Measurements from ENCODE around the gene MCRIP1. TPM values are rescaled to one million over a fixed set of nuclear protein-coding genes. Genes with fewer than 3 reads are reported as not detected.

The MCRIP1 gene
- total and polyA plus RNA-seq, 9 of the 15 experiments (the other 6 are each of a cell fraction or from before 2014, with no cell fraction given) = 0.39 to 35.8 (median 9.7) TPM

DNA sequence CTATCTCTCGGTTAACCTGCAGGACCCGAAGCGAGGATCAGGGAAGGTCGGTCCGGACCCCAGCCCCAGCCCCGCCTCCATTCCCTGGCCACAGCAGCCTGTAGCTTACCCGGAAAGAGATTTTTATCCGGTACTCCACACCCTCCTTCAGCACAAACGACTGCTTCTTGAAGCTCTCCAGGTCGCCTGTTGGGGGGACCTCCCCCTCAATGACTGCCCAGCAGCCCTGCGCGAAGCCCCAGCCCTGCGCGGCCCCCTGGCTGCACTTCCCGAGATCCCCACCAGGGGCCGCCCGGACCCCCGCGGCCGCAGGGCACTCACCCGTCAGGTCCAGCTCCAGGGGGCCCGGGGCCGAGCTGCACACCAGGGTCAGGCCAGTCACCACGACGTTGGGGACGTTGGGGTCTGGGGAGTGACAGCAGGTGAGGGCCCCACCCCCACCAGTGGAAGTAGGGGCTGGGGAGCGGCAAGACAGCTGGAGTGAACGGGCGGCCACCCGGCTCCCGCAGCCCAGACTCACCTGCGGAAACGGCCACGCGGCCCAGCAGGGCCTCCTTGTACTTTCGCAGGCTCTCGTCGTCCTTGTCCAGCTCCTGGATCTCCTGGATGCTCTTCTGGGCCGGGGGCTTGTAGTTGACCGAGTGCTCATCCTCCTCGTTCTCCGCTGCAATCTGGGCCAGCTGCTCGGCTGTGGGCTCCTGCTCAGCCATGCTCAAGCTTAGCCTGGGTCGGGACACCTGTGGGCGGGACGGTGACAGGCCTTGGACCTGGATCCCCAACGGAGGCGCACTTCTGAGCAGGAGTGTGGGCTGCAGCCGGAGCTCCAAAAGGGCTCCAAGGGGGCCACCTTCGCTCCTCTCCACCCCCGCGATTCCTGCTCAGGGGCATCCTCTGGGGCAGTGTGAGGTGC, 36.4 kb upstream of the MCRIP1 start (continued):
- TF ChIP-seq THAP12 (CRISPR knock-in tag; IDR thresholded peaks at IDR 0.05) = peak; percentile 6; the same call in 1 of the 2 replicates
- TF ChIP-seq, protein P1, sequence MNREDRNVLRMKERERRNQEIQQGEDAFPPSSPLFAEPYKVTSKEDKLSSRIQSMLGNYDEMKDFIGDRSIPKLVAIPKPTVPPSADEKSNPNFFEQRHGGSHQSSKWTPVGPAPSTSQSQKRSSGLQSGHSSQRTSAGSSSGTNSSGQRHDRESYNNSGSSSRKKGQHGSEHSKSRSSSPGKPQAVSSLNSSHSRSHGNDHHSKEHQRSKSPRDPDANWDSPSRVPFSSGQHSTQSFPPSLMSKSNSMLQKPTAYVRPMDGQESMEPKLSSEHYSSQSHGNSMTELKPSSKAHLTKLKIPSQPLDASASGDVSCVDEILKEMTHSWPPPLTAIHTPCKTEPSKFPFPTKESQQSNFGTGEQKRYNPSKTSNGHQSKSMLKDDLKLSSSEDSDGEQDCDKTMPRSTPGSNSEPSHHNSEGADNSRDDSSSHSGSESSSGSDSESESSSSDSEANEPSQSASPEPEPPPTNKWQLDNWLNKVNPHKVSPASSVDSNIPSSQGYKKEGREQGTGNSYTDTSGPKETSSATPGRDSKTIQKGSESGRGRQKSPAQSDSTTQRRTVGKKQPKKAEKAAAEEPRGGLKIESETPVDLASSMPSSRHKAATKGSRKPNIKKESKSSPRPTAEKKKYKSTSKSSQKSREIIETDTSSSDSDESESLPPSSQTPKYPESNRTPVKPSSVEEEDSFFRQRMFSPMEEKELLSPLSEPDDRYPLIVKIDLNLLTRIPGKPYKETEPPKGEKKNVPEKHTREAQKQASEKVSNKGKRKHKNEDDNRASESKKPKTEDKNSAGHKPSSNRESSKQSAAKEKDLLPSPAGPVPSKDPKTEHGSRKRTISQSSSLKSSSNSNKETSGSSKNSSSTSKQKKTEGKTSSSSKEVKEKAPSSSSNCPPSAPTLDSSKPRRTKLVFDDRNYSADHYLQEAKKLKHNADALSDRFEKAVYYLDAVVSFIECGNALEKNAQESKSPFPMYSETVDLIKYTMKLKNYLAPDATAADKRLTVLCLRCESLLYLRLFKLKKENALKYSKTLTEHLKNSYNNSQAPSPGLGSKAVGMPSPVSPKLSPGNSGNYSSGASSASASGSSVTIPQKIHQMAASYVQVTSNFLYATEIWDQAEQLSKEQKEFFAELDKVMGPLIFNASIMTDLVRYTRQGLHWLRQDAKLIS (CRISPR knock-in tag; IDR thresholded peaks at IDR 0.05) = no peak; the same call in none of the 2 replicates
- peak; percentile 89 for TF ChIP-seq RBM22 (IDR thresholded peaks at IDR 0.05; ENCODE audit: low read depth, low read length, poor library complexity, severe bottlenecking)
- no peak for TF ChIP-seq SAP30 (IDR thresholded peaks at IDR 0.05; ENCODE audit: borderline replicate concordance, insufficient read depth, low read depth, low read length, poor library complexity, severe bottlenecking)
- TF ChIP-seq SREBF1 (IDR thresholded peaks at IDR 0.05; ENCODE audit: borderline replicate concordance, low read depth, low read length) = no peak
- no peak for TF ChIP-seq FOS (IDR thresholded peaks at IDR 0.05; ENCODE audit: extremely low read depth, insufficient read length)
- no peak for TF ChIP-seq ZNF696 (CRISPR knock-in tag; conservative IDR thresholded peaks at IDR 0.05)
- no peak for TF ChIP-seq NR2C2 (CRISPR knock-in tag; IDR thresholded peaks at IDR 0.05)
- TF ChIP-seq NR2C2 (tag; IDR thresholded peaks at IDR 0.05) = no peak
- TF ChIP-seq SMARCC2 (IDR thresholded peaks at IDR 0.05; ENCODE audit: low read depth) = no peak
- no peak for TF ChIP-seq ILF3 (IDR thresholded peaks at IDR 0.05; ENCODE audit: borderline replicate concordance)
- TF ChIP-seq, protein P2, sequence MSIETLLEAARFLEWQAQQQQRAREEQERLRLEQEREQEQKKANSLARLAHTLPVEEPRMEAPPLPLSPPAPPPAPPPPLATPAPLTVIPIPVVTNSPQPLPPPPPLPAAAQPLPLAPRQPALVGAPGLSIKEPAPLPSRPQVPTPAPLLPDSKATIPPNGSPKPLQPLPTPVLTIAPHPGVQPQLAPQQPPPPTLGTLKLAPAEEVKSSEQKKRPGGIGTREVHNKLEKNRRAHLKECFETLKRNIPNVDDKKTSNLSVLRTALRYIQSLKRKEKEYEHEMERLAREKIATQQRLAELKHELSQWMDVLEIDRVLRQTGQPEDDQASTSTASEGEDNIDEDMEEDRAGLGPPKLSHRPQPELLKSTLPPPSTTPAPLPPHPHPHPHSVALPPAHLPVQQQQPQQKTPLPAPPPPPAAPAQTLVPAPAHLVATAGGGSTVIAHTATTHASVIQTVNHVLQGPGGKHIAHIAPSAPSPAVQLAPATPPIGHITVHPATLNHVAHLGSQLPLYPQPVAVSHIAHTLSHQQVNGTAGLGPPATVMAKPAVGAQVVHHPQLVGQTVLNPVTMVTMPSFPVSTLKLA (conservative IDR thresholded peaks at IDR 0.05) = peak in 1 of 2 experiments; percentile 42; a peak in 2 of 4 replicates
- TF ChIP-seq HMGN3 (IDR thresholded peaks at IDR 0.05; ENCODE audit: borderline replicate concordance, extremely low read depth, insufficient read length, low read depth, low read length) = peak; percentile 11
- no peak; the same call in 1 of the 2 replicates for TF ChIP-seq GATA2 (CRISPR knock-in tag; IDR thresholded peaks at IDR 0.05)
- TF ChIP-seq, protein P3, sequence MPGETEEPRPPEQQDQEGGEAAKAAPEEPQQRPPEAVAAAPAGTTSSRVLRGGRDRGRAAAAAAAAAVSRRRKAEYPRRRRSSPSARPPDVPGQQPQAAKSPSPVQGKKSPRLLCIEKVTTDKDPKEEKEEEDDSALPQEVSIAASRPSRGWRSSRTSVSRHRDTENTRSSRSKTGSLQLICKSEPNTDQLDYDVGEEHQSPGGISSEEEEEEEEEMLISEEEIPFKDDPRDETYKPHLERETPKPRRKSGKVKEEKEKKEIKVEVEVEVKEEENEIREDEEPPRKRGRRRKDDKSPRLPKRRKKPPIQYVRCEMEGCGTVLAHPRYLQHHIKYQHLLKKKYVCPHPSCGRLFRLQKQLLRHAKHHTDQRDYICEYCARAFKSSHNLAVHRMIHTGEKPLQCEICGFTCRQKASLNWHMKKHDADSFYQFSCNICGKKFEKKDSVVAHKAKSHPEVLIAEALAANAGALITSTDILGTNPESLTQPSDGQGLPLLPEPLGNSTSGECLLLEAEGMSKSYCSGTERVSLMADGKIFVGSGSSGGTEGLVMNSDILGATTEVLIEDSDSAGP (CRISPR knock-in tag; IDR thresholded peaks at IDR 0.05) = no peak
- peak; percentile 20; the same call in 1 of the 2 replicates for TF ChIP-seq SUPT5H (IDR thresholded peaks at IDR 0.05)
- no peak for TF ChIP-seq CBFA2T3 (IDR thresholded peaks at IDR 0.05)

Data from K562 (cell line).